Testis (tissue), 2 donors: Measurements from ENCODE around the gene MRPS27.

Experiments used
- POLR2A ChIP-seq: fragments of 450-650 bp; IDR thresholded peaks from one replicate; pipeline ENCODE4 v1.6.1; 2017; ENCODE audit warnings: antibody characterized with exemption, mild to moderate bottlenecking, moderate library complexity
- TF ChIP-seq, protein P1 (sequence below), 3 experiments: fragments of 450-650 bp in 2 of 3; fragments of 200-600 bp in 1 of 3; sonication (generic) in 1 of 3; IDR thresholded peaks; one replicate each; pipeline ENCODE4 v1.5.1; 2016 to 2019; ENCODE audit warnings: antibody characterized with exemption in 3 of 3, mild to moderate bottlenecking in 2 of 3, moderate library complexity in 1 of 3

DNA sequence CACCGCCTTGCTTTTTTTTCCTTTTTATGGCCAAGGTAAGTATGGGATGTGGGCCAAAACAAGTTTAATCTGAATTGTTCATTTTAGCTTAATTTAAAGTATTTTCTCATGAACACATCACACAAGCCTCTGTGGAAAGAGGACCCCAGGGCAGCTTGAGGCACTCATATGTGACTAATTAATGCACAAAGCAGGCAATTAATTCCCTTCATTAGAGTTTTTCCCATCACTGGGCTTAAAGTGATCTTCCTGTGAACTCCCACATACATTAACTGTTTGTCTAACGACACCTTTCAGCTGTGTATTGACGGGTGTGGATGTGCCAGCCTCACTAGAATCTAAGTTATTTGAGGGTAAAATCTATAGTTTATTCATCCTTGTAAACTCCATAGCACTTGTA lies 103.3 kb downstream of the MRPS27 start:
- no peak for TF ChIP-seq POLR2A
- TF ChIP-seq, protein P1, sequence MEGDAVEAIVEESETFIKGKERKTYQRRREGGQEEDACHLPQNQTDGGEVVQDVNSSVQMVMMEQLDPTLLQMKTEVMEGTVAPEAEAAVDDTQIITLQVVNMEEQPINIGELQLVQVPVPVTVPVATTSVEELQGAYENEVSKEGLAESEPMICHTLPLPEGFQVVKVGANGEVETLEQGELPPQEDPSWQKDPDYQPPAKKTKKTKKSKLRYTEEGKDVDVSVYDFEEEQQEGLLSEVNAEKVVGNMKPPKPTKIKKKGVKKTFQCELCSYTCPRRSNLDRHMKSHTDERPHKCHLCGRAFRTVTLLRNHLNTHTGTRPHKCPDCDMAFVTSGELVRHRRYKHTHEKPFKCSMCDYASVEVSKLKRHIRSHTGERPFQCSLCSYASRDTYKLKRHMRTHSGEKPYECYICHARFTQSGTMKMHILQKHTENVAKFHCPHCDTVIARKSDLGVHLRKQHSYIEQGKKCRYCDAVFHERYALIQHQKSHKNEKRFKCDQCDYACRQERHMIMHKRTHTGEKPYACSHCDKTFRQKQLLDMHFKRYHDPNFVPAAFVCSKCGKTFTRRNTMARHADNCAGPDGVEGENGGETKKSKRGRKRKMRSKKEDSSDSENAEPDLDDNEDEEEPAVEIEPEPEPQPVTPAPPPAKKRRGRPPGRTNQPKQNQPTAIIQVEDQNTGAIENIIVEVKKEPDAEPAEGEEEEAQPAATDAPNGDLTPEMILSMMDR (IDR thresholded peaks at IDR 0.05): no peak
